Nephron progenitor cell (in vitro differentiated cells): ENCODE data around the gene CGB8.

ENCODE experiments used
- DNase-seq: peaks from one replicate; pipeline ENCODE4 v3.0.0; 2021
- H3K27ac Mint-ChIP-seq: 2 replicates; pipeline ENCODE4 v1.8.0; 2021; ENCODE audit warnings: mild to moderate bottlenecking, moderate library complexity, mixed read lengths
- H3K27me3 Mint-ChIP-seq: 2 replicates; pipeline ENCODE4 v1.8.0; 2021; ENCODE audit warnings: mild to moderate bottlenecking, low read depth, mixed read lengths; ENCODE audit not compliant: poor library complexity
- H3K36me3 Mint-ChIP-seq: 2 replicates; pipeline ENCODE4 v1.8.0; 2021; ENCODE audit warnings: low read depth, mixed read lengths
- H3K4me1 Mint-ChIP-seq: 2 replicates; pipeline ENCODE4 v1.8.0; 2021; ENCODE audit warnings: mixed read lengths
- H3K4me3 Mint-ChIP-seq: 2 replicates; pipeline ENCODE4 v1.8.0; 2021; ENCODE audit warnings: mild to moderate bottlenecking, moderate library complexity, mixed read lengths
- H3K9me3 Mint-ChIP-seq: 2 replicates; pipeline ENCODE4 v1.8.0; 2021; ENCODE audit warnings: mild to moderate bottlenecking, moderate library complexity, mixed read lengths
- CTCF ChIP-seq: fragments of 200-600 bp; sonication (generic); IDR thresholded peaks from 2 replicates; pipeline ENCODE4 v1.5.0; 2021; ENCODE audit warnings: antibody characterized with exemption

Gene CGB8

GRCh38 chr19:49086296-49086695, 37.4 kb upstream of the CGB8 start:
- H3K36me3 Mint-ChIP-seq, result peaks cover 43% of the 10 kb centered on the region
- TF ChIP-seq CTCF, result no peak
- H3K9me3 Mint-ChIP-seq, result peaks cover 3% of the 10 kb centered on the region
- H3K27ac Mint-ChIP-seq, result peak overlapping the region; percentile 94
- peaks cover 41% of the 10 kb centered on the region for H3K4me1 Mint-ChIP-seq
- peak overlapping the region; percentile 98 for H3K4me3 Mint-ChIP-seq
- peaks cover 20% of the 10 kb centered on the region for H3K27me3 Mint-ChIP-seq
- no peak for DNase-seq

DNA sequence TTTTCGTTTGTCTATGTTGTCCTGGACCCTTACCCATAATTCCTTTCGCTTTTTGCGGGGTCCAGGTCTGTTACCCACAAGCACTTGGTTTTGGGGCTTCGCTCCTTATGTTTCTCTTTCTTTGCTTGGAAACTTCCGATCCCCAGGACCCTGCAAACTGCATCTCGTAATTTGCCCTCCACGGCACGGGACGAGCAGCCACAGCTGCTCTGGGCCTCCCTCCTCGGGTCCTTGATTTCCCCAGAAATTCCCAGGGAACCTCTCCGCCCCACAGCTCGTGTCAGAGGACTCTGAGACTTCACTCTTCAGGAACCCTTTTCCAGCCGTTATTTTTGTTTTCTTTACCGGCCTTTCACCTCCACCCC, 36.9 kb upstream of the CGB8 start:
- TF ChIP-seq CTCF, result no peak
- no peak for DNase-seq
- Mint-ChIP-seq H3K4me3 (peak overlapping the region; percentile 98), H3K9me3 (peaks cover 3% of the 10 kb centered on the region), H3K27ac (peak overlapping the region; percentile 94), H3K36me3 (peaks cover 39% of the 10 kb centered on the region), H3K4me1 (peaks cover 41% of the 10 kb centered on the region), H3K27me3 (peaks cover 22% of the 10 kb centered on the region)

GRCh38 chr19:49085020-49085867, 36.3 kb upstream of the CGB8 start, which contains the start of gene SNRNP70:
SNRNP70 (plus strand) TSS chr19:49085451; CDS start chr19:49086415, 964 bp downstream.
- no peak for TF ChIP-seq CTCF
- H3K9me3 Mint-ChIP-seq, result peaks cover 3% of the 10 kb centered on the region
- peak within 1 kb of the TSS; percentile 96 for H3K27ac Mint-ChIP-seq
- H3K4me3 Mint-ChIP-seq, result peak within 1 kb of the TSS; percentile 98
- peaks cover 39% of the 10 kb centered on the region for H3K4me1 Mint-ChIP-seq
- peaks cover 33% of the 10 kb centered on the region for H3K36me3 Mint-ChIP-seq
- peaks cover 27% of the 10 kb centered on the region for H3K27me3 Mint-ChIP-seq
- DNase-seq, result peak; percentile 99

- H3K9me3 Mint-ChIP-seq, result peaks cover 3% of the 10 kb centered on the region
- H3K27me3 Mint-ChIP-seq, result peaks cover 29% of the 10 kb centered on the region
- H3K36me3 Mint-ChIP-seq, result peaks cover 27% of the 10 kb centered on the region
- H3K4me1 Mint-ChIP-seq, result peaks cover 34% of the 10 kb centered on the region
- TF ChIP-seq CTCF, result no peak
- peak overlapping the region; percentile 98 for H3K4me3 Mint-ChIP-seq
- no peak for DNase-seq
- H3K27ac Mint-ChIP-seq, result peak overlapping the region; percentile 96
These were observed 35.5 kb upstream of the CGB8 start for GRCh38 chr19:49084206-49085019.

DNA sequence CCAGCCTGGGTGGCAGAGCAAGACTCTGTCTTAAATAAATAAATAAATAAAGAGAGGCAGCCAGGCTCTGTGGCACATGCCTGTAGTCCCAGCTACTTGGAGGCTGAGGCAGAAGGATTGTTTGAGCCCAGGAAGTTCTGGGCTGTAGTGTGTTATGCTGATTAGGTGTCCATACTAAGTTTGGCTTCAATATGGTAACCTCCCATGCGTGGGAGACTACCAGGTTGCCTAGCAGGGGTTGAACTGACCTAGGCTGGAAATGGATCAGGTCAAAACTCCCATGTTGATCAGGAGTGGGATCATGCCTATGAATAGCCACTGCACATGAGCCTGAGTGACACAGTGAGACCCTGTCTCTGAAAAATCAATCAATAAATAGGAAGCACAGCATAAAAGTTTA, 32.4 kb upstream of the CGB8 start:
- Mint-ChIP-seq H3K36me3 (peaks cover 3% of the 10 kb centered on the region), H3K9me3 (peaks cover 3% of the 10 kb centered on the region), H3K4me1 (peaks cover 15% of the 10 kb centered on the region), H3K27me3 (peaks cover 39% of the 10 kb centered on the region), H3K27ac (no peak overlapping the region), H3K4me3 (no peak overlapping the region)
- DNase-seq, result no peak
- no peak for TF ChIP-seq CTCF
